H9 (cell line): ENCODE data around the gene KLHDC10. TPM values are rescaled to one million over a fixed set of nuclear protein-coding genes. Genes with fewer than 3 reads are reported as not detected.

Source experiments
- DNase-seq: peaks from one replicate; pipeline ENCODE4 v3.0.0-alpha.2; 2017
- H2AFZ ChIP-seq: one replicate; pipeline ENCODE4 v1.6.1; 2013; ENCODE audit warnings: mild to moderate bottlenecking, low read length, control low read depth, moderate library complexity
- H2AK5ac ChIP-seq: 2 replicates; pipeline ENCODE4 v1.6.1; 2013; ENCODE audit warnings: low read length, control low read depth, mixed read lengths; ENCODE audit not compliant: insufficient read length
- H2BK120ac ChIP-seq: one replicate; pipeline ENCODE4 v1.6.1; 2013; ENCODE audit warnings: low read depth, mild to moderate bottlenecking, low read length, control low read depth, inconsistent platforms; ENCODE audit not compliant: poor library complexity, severe bottlenecking
- H2BK12ac ChIP-seq: 2 replicates; pipeline ENCODE4 v1.6.1; 2013; ENCODE audit warnings: low read length, control low read depth, mixed read lengths, low read depth; ENCODE audit not compliant: insufficient read length
- H2BK15ac ChIP-seq: 2 replicates; pipeline ENCODE4 v1.6.1; 2013; ENCODE audit warnings: low read depth, low read length, control low read depth
- H2BK20ac ChIP-seq: one replicate; pipeline ENCODE4 v1.6.1; 2013; ENCODE audit warnings: low read depth, mild to moderate bottlenecking, low read length, control low read depth, inconsistent platforms; ENCODE audit not compliant: poor library complexity, severe bottlenecking
- H2BK5ac ChIP-seq: 2 replicates; pipeline ENCODE4 v1.6.1; 2013; ENCODE audit warnings: low read length, control low read depth, mixed read lengths; ENCODE audit not compliant: insufficient read length
- H3K14ac ChIP-seq: 2 replicates; pipeline ENCODE4 v1.6.1; 2013; ENCODE audit warnings: low read length, control low read depth; ENCODE audit not compliant: insufficient read depth
- H3K18ac ChIP-seq: 2 replicates; pipeline ENCODE4 v1.6.1; 2013; ENCODE audit warnings: low read depth, mild to moderate bottlenecking, mixed read lengths, low read length, control low read depth; ENCODE audit not compliant: insufficient read length
- H3K23ac ChIP-seq: 2 replicates; pipeline ENCODE4 v1.6.1; 2013; ENCODE audit warnings: low read length, control low read depth, mixed read lengths, low read depth; ENCODE audit not compliant: insufficient read length
- H3K23me2 ChIP-seq: 2 replicates; pipeline ENCODE4 v1.6.1; 2013; ENCODE audit warnings: low read depth, mild to moderate bottlenecking, mixed read lengths, low read length, control low read depth; ENCODE audit not compliant: insufficient read length, poor library complexity, severe bottlenecking
- H3K27ac ChIP-seq: 2 replicates; pipeline ENCODE4 v1.5.1; 2013; ENCODE audit warnings: low read length, control low read depth, mixed read lengths, low read depth; ENCODE audit not compliant: insufficient read length
- H3K27me3 ChIP-seq: 2 replicates; pipeline ENCODE4 v1.6.1; 2013; ENCODE audit warnings: low read length, control low read depth, inconsistent platforms; ENCODE audit not compliant: insufficient read depth
- H3K4ac ChIP-seq: 2 replicates; pipeline ENCODE4 v1.6.1; 2013; ENCODE audit warnings: low read depth, mild to moderate bottlenecking, control low read depth, inconsistent platforms, low read length, moderate library complexity
- H3K4me1 ChIP-seq: 2 replicates; pipeline ENCODE4 v1.6.1; 2013; ENCODE audit warnings: low read length, control low read depth, inconsistent platforms; ENCODE audit not compliant: insufficient read depth
- H3K4me2 ChIP-seq: 2 replicates; pipeline ENCODE4 v1.6.1; 2013; ENCODE audit warnings: low read length, control low read depth, mixed read lengths; ENCODE audit not compliant: insufficient read length, insufficient read depth
- H3K56ac ChIP-seq: 2 replicates; pipeline ENCODE4 v1.6.1; 2013; ENCODE audit warnings: low read depth, mild to moderate bottlenecking, mixed read lengths, low read length, control low read depth; ENCODE audit not compliant: insufficient read length
- H3K79me1 ChIP-seq: 2 replicates; pipeline ENCODE4 v1.6.1; 2013; ENCODE audit warnings: low read depth, mild to moderate bottlenecking, moderate library complexity, low read length, control low read depth, inconsistent platforms; ENCODE audit not compliant: insufficient read depth, poor library complexity, severe bottlenecking
- H3K79me2 ChIP-seq: 2 replicates; pipeline ENCODE4 v1.6.1; 2013; ENCODE audit warnings: low read length, control low read depth, inconsistent platforms; ENCODE audit not compliant: insufficient read depth
- H3K9ac ChIP-seq: 2 replicates; pipeline ENCODE4 v1.6.1; 2013; ENCODE audit warnings: low read length, control low read depth, mixed read lengths; ENCODE audit not compliant: insufficient read length; ENCODE audit errors: extremely low read depth
- H3K9me3 ChIP-seq: one replicate; pipeline ENCODE4 v1.6.1; 2013; ENCODE audit warnings: low read depth, low read length, inconsistent platforms; ENCODE audit not compliant: control insufficient read depth
- H3T11ph ChIP-seq: one replicate; pipeline ENCODE4 v1.6.1; 2013; ENCODE audit warnings: mild to moderate bottlenecking, low read length, control low read depth, inconsistent platforms
- H4K20me1 ChIP-seq: one replicate; pipeline ENCODE4 v1.6.1; 2013; ENCODE audit not compliant: control insufficient read depth, insufficient read length, insufficient read depth
- H4K5ac ChIP-seq: 2 replicates; pipeline ENCODE4 v1.6.1; 2013; ENCODE audit warnings: low read depth, mild to moderate bottlenecking, mixed read lengths, low read length, control low read depth; ENCODE audit not compliant: insufficient read length
- H4K8ac ChIP-seq: replicated peaks from 2 replicates; pipeline ENCODE4 v1.6.1; 2013; ENCODE audit warnings: low read length, control low read depth, mixed read lengths, low read depth; ENCODE audit not compliant: insufficient read length
- H4K91ac ChIP-seq: 2 replicates; pipeline ENCODE4 v1.6.1; 2013; ENCODE audit warnings: low read depth, mild to moderate bottlenecking, moderate library complexity, mixed read lengths, low read length, control low read depth; ENCODE audit not compliant: insufficient read length
- H3K27ac Mint-ChIP-seq, 3 experiments: 2 replicates in 2 of 3; 3 replicates in 1 of 3; pipeline ENCODE4 v1.8.0; 2020 to 2021; ENCODE audit warnings: mixed read lengths in 3 of 3, mild to moderate bottlenecking in 1 of 3, moderate library complexity in 1 of 3
- H3K27me3 Mint-ChIP-seq: 2 replicates; pipeline ENCODE4 v1.8.0; 2021; ENCODE audit warnings: low read depth, mild to moderate bottlenecking, moderate library complexity, mixed read lengths
- H3K36me3 Mint-ChIP-seq, 3 experiments: 2 replicates in 2 of 3; 3 replicates in 1 of 3; pipeline ENCODE4 v1.8.0; 2020 to 2021; ENCODE audit warnings: low read depth in 3 of 3, mixed read lengths in 3 of 3; ENCODE audit not compliant: insufficient read depth in 1 of 3
- H3K4me1 Mint-ChIP-seq, 2 experiments: 2 replicates each; pipeline ENCODE4 v1.8.0; 2020; ENCODE audit warnings: mixed read lengths in 2 of 2
- H3K4me3 Mint-ChIP-seq, 2 experiments: 2 replicates in 1 of 2; 3 replicates in 1 of 2; pipeline ENCODE4 v1.8.0; 2020 to 2021; ENCODE audit warnings: mild to moderate bottlenecking in 2 of 2, mixed read lengths in 2 of 2, moderate library complexity in 1 of 2
- H3K9me3 Mint-ChIP-seq, 2 experiments: 2 replicates in 1 of 2; 3 replicates in 1 of 2; pipeline ENCODE4 v1.8.0; 2020; ENCODE audit warnings: mild to moderate bottlenecking in 2 of 2, mixed read lengths in 2 of 2, moderate library complexity in 1 of 2
- WGBS: extraction: QIAGEN DNeasy Blood & Tissue Kit; methylation state at CpG from one replicate; pipeline ENCODE4 v1.1.7; 2013; ENCODE audit warnings: missing lambda C conversion rate, low lambda C conversion rate, mixed read lengths; ENCODE audit not compliant: insufficient read length; ENCODE audit errors: extremely low coverage; 5-methylcytosine and 5-hydroxymethylcytosine counted together
- total RNA-seq: library from RNA; stranded (reverse); gene quantifications from 2 replicates; pipeline ENCODE4 v1.2.1, GENCODE V29; 2021
- TF ChIP-seq, protein P1 (sequence below): fragments of 200-600 bp; sonication (generic); conservative IDR thresholded peaks from 3 replicates; pipeline ENCODE4 v1.8.0; 2021; ENCODE audit warnings: antibody characterized with exemption, mild to moderate bottlenecking

KLHDC10 gene
- total RNA-seq, 1 experiment from 2014 or later: 17.3 TPM

- H4K20me1 ChIP-seq: no peaks in the 10 kb centered on the region
- no peak overlapping the region for H4K91ac ChIP-seq
- no peak overlapping the region for H2BK20ac ChIP-seq
- no CpG with 5 or more reads among the region's 9 CpGs for WGBS
- no peaks in the 10 kb centered on the region for H3K79me2 ChIP-seq
- peak overlapping the region; percentile 68 for H4K5ac ChIP-seq
- no peak overlapping the region for H2AK5ac ChIP-seq
- Mint-ChIP-seq H3K4me1 (no peaks in the 10 kb centered on the region), H3K4me3 (no peak overlapping the region), H3K36me3 (peaks cover 19 to 63% (median 48%) of the 10 kb centered on the region in 3 experiments; a peak in 6 of 7 replicates), H3K27ac (no peak overlapping the region), H3K27me3 (no peaks in the 10 kb centered on the region), H3K9me3 (no peaks in the 10 kb centered on the region)
- no peak overlapping the region for H3K23ac ChIP-seq
- H3K56ac ChIP-seq: no peak overlapping the region
- TF ChIP-seq, protein P1, sequence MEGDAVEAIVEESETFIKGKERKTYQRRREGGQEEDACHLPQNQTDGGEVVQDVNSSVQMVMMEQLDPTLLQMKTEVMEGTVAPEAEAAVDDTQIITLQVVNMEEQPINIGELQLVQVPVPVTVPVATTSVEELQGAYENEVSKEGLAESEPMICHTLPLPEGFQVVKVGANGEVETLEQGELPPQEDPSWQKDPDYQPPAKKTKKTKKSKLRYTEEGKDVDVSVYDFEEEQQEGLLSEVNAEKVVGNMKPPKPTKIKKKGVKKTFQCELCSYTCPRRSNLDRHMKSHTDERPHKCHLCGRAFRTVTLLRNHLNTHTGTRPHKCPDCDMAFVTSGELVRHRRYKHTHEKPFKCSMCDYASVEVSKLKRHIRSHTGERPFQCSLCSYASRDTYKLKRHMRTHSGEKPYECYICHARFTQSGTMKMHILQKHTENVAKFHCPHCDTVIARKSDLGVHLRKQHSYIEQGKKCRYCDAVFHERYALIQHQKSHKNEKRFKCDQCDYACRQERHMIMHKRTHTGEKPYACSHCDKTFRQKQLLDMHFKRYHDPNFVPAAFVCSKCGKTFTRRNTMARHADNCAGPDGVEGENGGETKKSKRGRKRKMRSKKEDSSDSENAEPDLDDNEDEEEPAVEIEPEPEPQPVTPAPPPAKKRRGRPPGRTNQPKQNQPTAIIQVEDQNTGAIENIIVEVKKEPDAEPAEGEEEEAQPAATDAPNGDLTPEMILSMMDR: no peak
- no peak for DNase-seq
- no peak overlapping the region for H2BK12ac ChIP-seq
- no peaks in the 10 kb centered on the region for H3K9me3 ChIP-seq
- H3K14ac ChIP-seq: no peak overlapping the region
- H3K27me3 ChIP-seq: no peaks in the 10 kb centered on the region
- H3K18ac ChIP-seq: no peak overlapping the region
- no peak overlapping the region for H3K4me2 ChIP-seq
- H2BK120ac ChIP-seq: no peak overlapping the region
- H2BK15ac ChIP-seq: no peak overlapping the region
- no peak overlapping the region for H2AFZ ChIP-seq
- H4K8ac ChIP-seq: no peak overlapping the region
- no peak overlapping the region for H3K4ac ChIP-seq
- no peaks in the 10 kb centered on the region for H3K23me2 ChIP-seq
- no peak overlapping the region for H3T11ph ChIP-seq
- H3K79me1 ChIP-seq: no peaks in the 10 kb centered on the region
- no peaks in the 10 kb centered on the region for H3K4me1 ChIP-seq
- no peak overlapping the region for H3K9ac ChIP-seq
- no peak overlapping the region for H3K27ac ChIP-seq
- no peak overlapping the region for H2BK5ac ChIP-seq
These were observed 110.4 kb downstream of the KLHDC10 start for GRCh38 chr7:130180571-130181262.
